ENCODE results near the gene ITCH. TPM values are rescaled to one million over a fixed set of nuclear protein-coding genes. Genes with fewer than 3 reads are reported as not detected.
"Not testable (repeated sequence)": the region's sequence is repeated elsewhere in the genome, so short reads cannot be mapped to it uniquely, and the experiment has no call there.

ITCH gene
- total RNA-seq, 1 donor from 2014 or later = 30.9 TPM

GRCh38 chr20:34401741-34402455 lies 38.8 kb downstream of the ITCH start:
- H3K27ac ChIP-seq = no peak overlapping the region
- peaks cover 32% of the 10 kb centered on the region for H3K4me1 ChIP-seq
- no peaks in the 10 kb centered on the region for H3K9me3 ChIP-seq
- no peaks in the 10 kb centered on the region for H3K27me3 ChIP-seq
- H3K36me3 ChIP-seq = peaks cover 0 to 7% of the 10 kb centered on the region in 2 donors
- H3K4me3 ChIP-seq = no peak overlapping the region
- no peak for TF ChIP-seq POLR2AphosphoS5 (IDR thresholded peaks at IDR 0.05; ENCODE audit: insufficient read depth in 1 of 2, low read depth in 1 of 2)
- TF ChIP-seq, protein P1, sequence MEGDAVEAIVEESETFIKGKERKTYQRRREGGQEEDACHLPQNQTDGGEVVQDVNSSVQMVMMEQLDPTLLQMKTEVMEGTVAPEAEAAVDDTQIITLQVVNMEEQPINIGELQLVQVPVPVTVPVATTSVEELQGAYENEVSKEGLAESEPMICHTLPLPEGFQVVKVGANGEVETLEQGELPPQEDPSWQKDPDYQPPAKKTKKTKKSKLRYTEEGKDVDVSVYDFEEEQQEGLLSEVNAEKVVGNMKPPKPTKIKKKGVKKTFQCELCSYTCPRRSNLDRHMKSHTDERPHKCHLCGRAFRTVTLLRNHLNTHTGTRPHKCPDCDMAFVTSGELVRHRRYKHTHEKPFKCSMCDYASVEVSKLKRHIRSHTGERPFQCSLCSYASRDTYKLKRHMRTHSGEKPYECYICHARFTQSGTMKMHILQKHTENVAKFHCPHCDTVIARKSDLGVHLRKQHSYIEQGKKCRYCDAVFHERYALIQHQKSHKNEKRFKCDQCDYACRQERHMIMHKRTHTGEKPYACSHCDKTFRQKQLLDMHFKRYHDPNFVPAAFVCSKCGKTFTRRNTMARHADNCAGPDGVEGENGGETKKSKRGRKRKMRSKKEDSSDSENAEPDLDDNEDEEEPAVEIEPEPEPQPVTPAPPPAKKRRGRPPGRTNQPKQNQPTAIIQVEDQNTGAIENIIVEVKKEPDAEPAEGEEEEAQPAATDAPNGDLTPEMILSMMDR (IDR thresholded peaks at IDR 0.05) = no peak
- TF ChIP-seq POLR2A (IDR thresholded peaks at IDR 0.05) = no peak
- intact Hi-C loops (cut with DNase I) = no loop called here
- no peak for DNase-seq (ENCODE audit: extremely low spot score in 2 of 2)

GRCh38 chr20:34402461-34402860 lies 39.4 kb downstream of the ITCH start:
- no peak for TF ChIP-seq POLR2A (IDR thresholded peaks at IDR 0.05)
- TF ChIP-seq, protein P1 (IDR thresholded peaks at IDR 0.05) = no peak
- no peak for TF ChIP-seq POLR2AphosphoS5 (IDR thresholded peaks at IDR 0.05; ENCODE audit: insufficient read depth in 1 of 2, low read depth in 1 of 2)
- Histone ChIP-seq H3K9me3 (no peaks in the 10 kb centered on the region), H3K36me3 (peaks cover 0 to 7% of the 10 kb centered on the region in 2 donors), H3K27me3 (no peaks in the 10 kb centered on the region), H3K27ac (no peak overlapping the region), H3K4me3 (no peak overlapping the region), H3K4me1 (peaks cover 32% of the 10 kb centered on the region)
- intact Hi-C loops (cut with DNase I) = no loop called here
- no peak for DNase-seq (ENCODE audit: extremely low spot score in 2 of 2)

GRCh38 chr20:34403063-34403827 lies 40.2 kb downstream of the ITCH start:
- DNase-seq (ENCODE audit: extremely low spot score in 2 of 2) = no peak
- TF ChIP-seq POLR2A (IDR thresholded peaks at IDR 0.05) (no peak), POLR2AphosphoS5 (IDR thresholded peaks at IDR 0.05; ENCODE audit: insufficient read depth in 1 of 2, low read depth in 1 of 2) (no peak)
- TF ChIP-seq, protein P1 (IDR thresholded peaks at IDR 0.05) = no peak
- Histone ChIP-seq H3K4me1 (peaks cover 32% of the 10 kb centered on the region), H3K4me3 (no peak overlapping the region), H3K27ac (no peak overlapping the region), H3K9me3 (no peaks in the 10 kb centered on the region), H3K27me3 (no peaks in the 10 kb centered on the region), H3K36me3 (peaks cover 0 to 7% of the 10 kb centered on the region in 2 donors)
- intact Hi-C loops (cut with DNase I) = no loop called here

- peaks cover 32% of the 10 kb centered on the region for H3K4me1 ChIP-seq
- intact Hi-C loops (cut with DNase I) = no loop called here
- peaks cover 0 to 6% of the 10 kb centered on the region in 2 donors for H3K36me3 ChIP-seq
- no peak overlapping the region for H3K27ac ChIP-seq
- TF ChIP-seq, protein P1 (IDR thresholded peaks at IDR 0.05) = no peak
- no peak for TF ChIP-seq POLR2A (IDR thresholded peaks at IDR 0.05)
- TF ChIP-seq POLR2AphosphoS5 (IDR thresholded peaks at IDR 0.05; ENCODE audit: insufficient read depth in 1 of 2, low read depth in 1 of 2) = no peak
- H3K4me3 ChIP-seq = no peak overlapping the region
- H3K27me3 ChIP-seq = no peaks in the 10 kb centered on the region
- no peaks in the 10 kb centered on the region for H3K9me3 ChIP-seq
- no peak for DNase-seq (ENCODE audit: extremely low spot score in 2 of 2)
Observed at GRCh38 chr20:34403908-34404307, 40.8 kb downstream of the ITCH start.

- H3K4me1 ChIP-seq = peaks cover 32% of the 10 kb centered on the region
- H3K27ac ChIP-seq = no peak overlapping the region
- no peaks in the 10 kb centered on the region for H3K27me3 ChIP-seq
- TF ChIP-seq POLR2AphosphoS5 (IDR thresholded peaks at IDR 0.05; ENCODE audit: insufficient read depth in 1 of 2, low read depth in 1 of 2) = no peak
- H3K4me3 ChIP-seq = no peak overlapping the region
- intact Hi-C loops (cut with DNase I) = no loop called here
- H3K9me3 ChIP-seq = no peaks in the 10 kb centered on the region
- DNase-seq (ENCODE audit: extremely low spot score in 2 of 2) = no peak
- no peaks in the 10 kb centered on the region for H3K36me3 ChIP-seq
Observed at GRCh38 chr20:34404803-34405202, 41.7 kb downstream of the ITCH start.

GRCh38 chr20:34405247-34405651 lies 42.2 kb downstream of the ITCH start:
- H3K27ac ChIP-seq; H3K4me3 ChIP-seq; H3K9me3 ChIP-seq; H3K27me3 ChIP-seq; DNase-seq (ENCODE audit: extremely low spot score in 2 of 2); intact Hi-C loops (cut with DNase I); H3K36me3 ChIP-seq: not testable (repeated sequence)
- H3K4me1 ChIP-seq = peaks cover 32% of the 10 kb centered on the region

DNA sequence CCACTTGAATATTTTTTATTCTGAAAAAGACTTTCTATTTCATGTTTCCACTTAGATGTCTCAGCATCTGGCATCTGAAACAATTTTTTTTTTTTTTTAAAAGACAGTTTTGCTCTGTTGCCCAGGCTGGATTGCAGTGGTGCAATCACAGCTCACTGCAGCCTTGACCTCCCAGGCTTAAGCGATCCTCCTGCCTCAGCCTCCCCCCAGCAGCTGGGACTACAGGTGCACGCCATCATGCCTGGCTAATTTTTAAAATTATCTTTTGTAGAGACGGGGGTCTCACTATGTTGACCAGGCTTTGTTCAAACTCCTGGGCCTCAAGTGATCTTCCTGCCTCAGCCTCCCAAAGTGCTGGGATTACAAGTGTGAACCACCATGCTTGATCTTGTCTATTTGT lies 42.9 kb downstream of the ITCH start:
- H3K36me3 ChIP-seq; H3K9me3 ChIP-seq; DNase-seq (ENCODE audit: extremely low spot score in 2 of 2); H3K4me3 ChIP-seq; intact Hi-C loops (cut with DNase I); H3K27me3 ChIP-seq; H3K27ac ChIP-seq: not testable (repeated sequence)
- peaks cover 29% of the 10 kb centered on the region for H3K4me1 ChIP-seq
